Measurements from ENCODE around the gene SLC25A28. TPM values are rescaled to one million over a fixed set of nuclear protein-coding genes. Genes with fewer than 3 reads are reported as not detected.

The SLC25A28 gene
- total RNA-seq, 1 experiment from 2014 or later, result 22.2 TPM

GRCh38 chr10:99620711-99621453 is 643 bp upstream of the SLC25A28 start:
- Histone ChIP-seq H2BK12ac (ENCODE audit: insufficient read length, low read depth, low read length) (no peak overlapping the region), H3K27me3 (ENCODE audit: insufficient read depth, low read length) (no peaks in the 10 kb centered on the region), H3K23me2 (ENCODE audit: insufficient read length, low read depth, low read length, poor library complexity, severe bottlenecking) (peaks cover 21% of the 10 kb centered on the region), H3K9me3 (ENCODE audit: control insufficient read depth, low read depth, low read length) (no peaks in the 10 kb centered on the region), H3T11ph (ENCODE audit: low read length) (no peak overlapping the region), H4K91ac (ENCODE audit: insufficient read length, low read depth, low read length) (no peak overlapping the region), H3K4me1 (ENCODE audit: insufficient read depth, low read length) (peaks cover 5% of the 10 kb centered on the region; the same call in 1 of the 2 replicates), H2BK120ac (ENCODE audit: low read depth, low read length, poor library complexity, severe bottlenecking) (no peak overlapping the region), H3K79me2 (ENCODE audit: insufficient read depth, low read length) (no peaks in the 10 kb centered on the region), H3K23ac (ENCODE audit: insufficient read length, low read depth, low read length) (no peak overlapping the region), H2AFZ (ENCODE audit: low read length) (no peak overlapping the region), H3K9ac (ENCODE audit: extremely low read depth, insufficient read length, low read length) (peak overlapping the region; percentile 57), H4K8ac (replicated peaks; ENCODE audit: insufficient read length, low read depth, low read length) (no peak overlapping the region), H3K4ac (ENCODE audit: low read depth, low read length) (no peak overlapping the region), H4K5ac (ENCODE audit: insufficient read length, low read depth, low read length) (no peak overlapping the region), H3K27ac (ENCODE audit: insufficient read length, low read depth, low read length) (peak overlapping the region; percentile 4), H2BK5ac (ENCODE audit: insufficient read length, low read length) (no peak overlapping the region), H2BK20ac (ENCODE audit: low read depth, low read length, poor library complexity, severe bottlenecking) (no peak overlapping the region), H2AK5ac (ENCODE audit: insufficient read length, low read length) (no peak overlapping the region), H3K18ac (ENCODE audit: insufficient read length, low read depth, low read length) (peak overlapping the region; percentile 55), H3K4me2 (ENCODE audit: insufficient read depth, insufficient read length, low read length) (peak overlapping the region; percentile 67), H3K56ac (ENCODE audit: insufficient read length, low read depth, low read length) (no peak overlapping the region), H4K20me1 (ENCODE audit: control insufficient read depth, insufficient read depth, insufficient read length) (no peaks in the 10 kb centered on the region), H3K79me1 (ENCODE audit: insufficient read depth, low read depth, low read length, poor library complexity, severe bottlenecking) (peaks cover 4% of the 10 kb centered on the region), H3K14ac (ENCODE audit: insufficient read depth, low read length) (peak overlapping the region; percentile 59), H2BK15ac (ENCODE audit: low read depth, low read length) (no peak overlapping the region)
- Mint-ChIP-seq H3K9me3 (no peaks in the 10 kb centered on the region), H3K4me1 (peaks cover 25 to 26% of the 10 kb centered on the region in 2 experiments), H3K27ac (peak overlapping the region; percentile 73 to 93 (median 90)), H3K36me3 (ENCODE audit: insufficient read depth in 1 of 3, low read depth in 3 of 3) (no peaks in the 10 kb centered on the region; a peak in 1 of 7 replicates), H3K4me3 (peak overlapping the region; percentile 80 to 86), H3K27me3 (ENCODE audit: low read depth) (peaks cover 20% of the 10 kb centered on the region)
- DNase-seq, result peak; percentile 85
- TF ChIP-seq CTCF (conservative IDR thresholded peaks at IDR 0.05), result 0 out of 3 replicates have a peak, but pooled peaks have one; percentile 14
- no CpG with 5 or more reads among the region's 78 CpGs for WGBS (ENCODE audit: extremely low coverage, insufficient read length, low lambda C conversion rate)

All from H9 (cell line).